KMS-11 (cell line): Measurements from ENCODE around the gene FHIT.

ENCODE experiments used
- H2AFZ ChIP-seq: fragments of 200-600 bp; sonication (generic); 2 replicates; pipeline ENCODE4 v1.6.1; 2016; ENCODE audit warnings: antibody characterized with exemption, mixed run types, low read depth
- H3K27ac ChIP-seq: fragments of 200-600 bp; sonication (generic); 2 replicates; pipeline ENCODE4 v1.6.1; 2016; ENCODE audit warnings: mild to moderate bottlenecking, mixed run types
- H3K27me3 ChIP-seq: fragments of 200-600 bp; sonication (generic); 2 replicates; pipeline ENCODE4 v1.6.1; 2017; ENCODE audit warnings: mild to moderate bottlenecking, low read depth, mixed run types, moderate library complexity; ENCODE audit not compliant: insufficient read depth
- H3K36me3 ChIP-seq: fragments of 200-600 bp; sonication (generic); 2 replicates; pipeline ENCODE4 v1.6.1; 2017; ENCODE audit warnings: mild to moderate bottlenecking, mixed run types; ENCODE audit not compliant: insufficient read depth
- H3K4me1 ChIP-seq: fragments of 200-600 bp; sonication (generic); 2 replicates; pipeline ENCODE4 v1.6.1; 2016; ENCODE audit warnings: mild to moderate bottlenecking, low read depth, mixed run types; ENCODE audit not compliant: poor library complexity, severe bottlenecking
- H3K4me2 ChIP-seq: fragments of 200-600 bp; sonication (generic); 2 replicates; pipeline ENCODE4 v1.7.0; 2016; ENCODE audit warnings: mild to moderate bottlenecking, mixed run types
- H3K4me3 ChIP-seq: fragments of 200-600 bp; sonication (generic); IDR thresholded peaks from 2 replicates; pipeline ENCODE4 v1.6.1; 2017; ENCODE audit warnings: low read depth, low read length, mixed read lengths; ENCODE audit not compliant: insufficient read depth
- H3K79me2 ChIP-seq: fragments of 200-600 bp; sonication (generic); 2 replicates; pipeline ENCODE4 v1.6.1; 2016; ENCODE audit warnings: low read depth, mixed run types; ENCODE audit not compliant: insufficient read depth
- H3K9ac ChIP-seq: fragments of 200-600 bp; sonication (generic); 2 replicates; pipeline ENCODE4 v1.6.1; 2016; ENCODE audit warnings: mild to moderate bottlenecking, mixed run types
- H4K20me1 ChIP-seq: fragments of 200-600 bp; sonication (generic); 2 replicates; pipeline ENCODE4 v1.6.1; 2016; ENCODE audit warnings: mild to moderate bottlenecking, mixed run types; ENCODE audit not compliant: insufficient read depth
- CTCF ChIP-seq: fragments of 200-600 bp; sonication (generic); conservative IDR thresholded peaks from 2 replicates; pipeline ENCODE4 v1.6.1; 2017; ENCODE audit warnings: low read depth, mild to moderate bottlenecking, antibody characterized with exemption, low read length, moderate library complexity, mixed read lengths

The FHIT gene

GRCh38 chr3:60290122-60290492, 961.1 kb downstream of the FHIT start:
- no peak overlapping the region for H3K4me3 ChIP-seq
- H2AFZ ChIP-seq = no peak overlapping the region
- no peaks in the 10 kb centered on the region for H3K36me3 ChIP-seq
- no peak overlapping the region for H3K4me2 ChIP-seq
- no peaks in the 10 kb centered on the region for H4K20me1 ChIP-seq
- TF ChIP-seq CTCF = no peak
- H3K9ac ChIP-seq = no peak overlapping the region
- no peaks in the 10 kb centered on the region for H3K79me2 ChIP-seq
- no peaks in the 10 kb centered on the region for H3K4me1 ChIP-seq
- no peaks in the 10 kb centered on the region for H3K27me3 ChIP-seq
- H3K27ac ChIP-seq = no peak overlapping the region

GRCh38 chr3:60289341-60290121, 961.7 kb downstream of the FHIT start:
- Histone ChIP-seq H2AFZ (no peak overlapping the region), H3K9ac (no peak overlapping the region), H3K79me2 (no peaks in the 10 kb centered on the region), H3K27me3 (no peaks in the 10 kb centered on the region), H3K4me3 (no peak overlapping the region), H3K4me2 (no peak overlapping the region), H3K36me3 (no peaks in the 10 kb centered on the region), H3K4me1 (no peaks in the 10 kb centered on the region), H4K20me1 (no peaks in the 10 kb centered on the region), H3K27ac (no peak overlapping the region)
- no peak for TF ChIP-seq CTCF

- Histone ChIP-seq H3K4me1 (no peaks in the 10 kb centered on the region), H3K4me3 (no peak overlapping the region), H4K20me1 (no peaks in the 10 kb centered on the region), H3K27ac (no peak overlapping the region), H3K36me3 (no peaks in the 10 kb centered on the region), H3K4me2 (no peak overlapping the region), H3K9ac (no peak overlapping the region), H2AFZ (no peak overlapping the region), H3K27me3 (no peaks in the 10 kb centered on the region), H3K79me2 (no peaks in the 10 kb centered on the region)
- TF ChIP-seq CTCF = no peak
Observed at GRCh38 chr3:60282866-60283265, 968.4 kb downstream of the FHIT start.

- H3K4me3 ChIP-seq = no peak overlapping the region
- H3K36me3 ChIP-seq = no peaks in the 10 kb centered on the region
- TF ChIP-seq CTCF = no peak
- no peaks in the 10 kb centered on the region for H4K20me1 ChIP-seq
- no peaks in the 10 kb centered on the region for H3K4me1 ChIP-seq
- no peak overlapping the region for H2AFZ ChIP-seq
- no peaks in the 10 kb centered on the region for H3K27me3 ChIP-seq
- no peak overlapping the region for H3K4me2 ChIP-seq
- H3K9ac ChIP-seq = no peak overlapping the region
- no peaks in the 10 kb centered on the region for H3K79me2 ChIP-seq
- H3K27ac ChIP-seq = no peak overlapping the region
Observed at GRCh38 chr3:60281970-60282369, 969.3 kb downstream of the FHIT start.
